NCI-H128 (cell line): ENCODE results near the gene AP3M1.

Experiments
- DNase-seq: peaks from one replicate; lab custom pipeline; 2025; ENCODE audit not compliant: unreplicated experiment; lab: John Stamatoyannopoulos, UW

The AP3M1 gene

DNA sequence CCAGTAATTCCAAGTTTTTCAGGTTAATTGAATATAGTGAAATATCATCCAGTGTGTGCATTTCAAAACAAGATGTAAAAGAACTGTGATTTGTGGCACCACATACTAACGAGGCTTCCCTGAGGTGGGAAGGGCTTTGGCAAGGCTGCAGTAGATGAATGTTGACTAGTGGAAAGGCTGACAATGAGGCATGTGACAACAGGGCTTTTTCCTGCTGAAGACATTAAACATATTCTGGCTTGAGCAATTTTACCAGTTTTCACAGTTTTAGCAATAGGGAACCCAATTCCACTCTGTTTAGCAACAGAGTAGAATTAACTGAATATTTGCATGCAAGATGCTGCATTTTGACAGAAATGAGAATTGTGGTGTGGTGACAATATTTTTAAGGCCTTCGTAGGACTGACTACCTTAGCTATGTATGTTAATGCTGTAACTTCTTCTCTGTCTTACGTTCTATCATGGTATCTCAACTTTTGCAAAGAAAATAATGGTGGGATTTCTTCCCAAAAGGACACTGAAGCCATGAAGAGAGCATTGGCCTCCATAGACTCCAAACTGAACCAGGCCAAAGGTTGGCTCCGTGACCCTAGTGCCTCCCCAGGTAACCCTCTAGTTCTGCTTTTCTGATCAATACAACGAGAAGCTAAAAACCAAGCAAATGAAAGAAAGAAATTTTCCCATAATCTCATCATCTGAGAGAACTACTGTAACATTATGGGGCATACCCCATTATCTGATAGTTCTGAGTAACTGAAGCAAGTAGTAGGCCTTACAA is 68.5 kb downstream of the AP3M1 start:
- no peak for DNase-seq

GRCh38 chr10:74081192-74081803 is 69.3 kb downstream of the AP3M1 start:
- no peak for DNase-seq

DNA sequence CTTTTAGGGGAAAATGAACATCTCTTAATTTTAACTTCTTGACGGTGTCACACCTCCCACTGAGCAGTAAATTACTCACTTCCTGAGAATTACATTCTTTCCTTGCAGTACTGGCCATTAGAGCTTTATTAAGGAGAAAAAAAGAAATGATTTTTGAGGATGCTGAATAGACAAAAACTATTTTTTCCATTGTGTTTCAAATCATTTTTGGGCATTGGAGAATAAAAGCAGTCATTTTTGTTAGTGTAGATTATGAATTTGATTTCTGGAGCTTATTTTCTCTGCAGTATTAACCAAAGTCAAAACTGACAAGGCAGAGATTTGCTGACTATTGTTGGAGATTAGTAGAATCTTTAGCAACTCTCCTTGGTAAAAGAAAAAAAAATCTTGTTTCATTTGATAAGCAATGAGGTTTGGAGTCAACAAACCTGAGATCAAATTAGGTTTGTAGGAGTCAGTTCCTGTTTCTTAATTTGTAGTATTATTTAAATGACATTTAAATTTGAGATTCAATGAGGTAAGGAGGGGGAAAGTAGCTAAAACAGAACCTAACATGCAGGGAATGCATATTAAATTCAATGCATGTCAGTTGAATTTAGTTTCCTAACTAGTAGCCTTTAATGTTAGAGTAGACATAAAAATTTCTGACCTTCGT is 70.6 kb downstream of the AP3M1 start:
- no peak for DNase-seq

GRCh38 chr10:74079028-74079935 is 71.3 kb downstream of the AP3M1 start:
- no peak for DNase-seq

GRCh38 chr10:74078037-74078436 is 72.6 kb downstream of the AP3M1 start:
- DNase-seq, result no peak

DNA sequence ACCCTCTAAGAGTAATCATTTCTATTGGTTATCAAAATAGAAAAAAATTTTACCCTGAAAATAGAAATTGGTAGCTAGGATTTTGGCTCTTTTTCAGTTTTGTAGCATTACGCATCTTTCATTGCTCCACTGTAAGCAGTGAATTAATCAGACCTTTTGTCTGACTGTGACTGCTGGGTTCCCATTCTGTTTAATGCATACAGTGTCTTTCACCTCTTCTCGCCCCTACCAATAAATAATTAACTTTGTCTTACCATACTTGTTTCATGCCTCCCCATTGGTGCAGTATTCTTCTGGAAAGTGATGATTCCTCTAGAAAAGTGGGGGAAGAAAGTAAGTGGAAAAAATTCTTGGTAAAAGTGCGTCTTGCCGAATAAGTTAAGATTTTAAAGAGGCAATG is 73.2 kb downstream of the AP3M1 start:
- no peak for DNase-seq

GRCh38 chr10:74076961-74077360 is 73.7 kb downstream of the AP3M1 start:
- no peak for DNase-seq

- DNase-seq, result no peak
Observed at GRCh38 chr10:74075906-74076305, 74.7 kb downstream of the AP3M1 start.

DNA sequence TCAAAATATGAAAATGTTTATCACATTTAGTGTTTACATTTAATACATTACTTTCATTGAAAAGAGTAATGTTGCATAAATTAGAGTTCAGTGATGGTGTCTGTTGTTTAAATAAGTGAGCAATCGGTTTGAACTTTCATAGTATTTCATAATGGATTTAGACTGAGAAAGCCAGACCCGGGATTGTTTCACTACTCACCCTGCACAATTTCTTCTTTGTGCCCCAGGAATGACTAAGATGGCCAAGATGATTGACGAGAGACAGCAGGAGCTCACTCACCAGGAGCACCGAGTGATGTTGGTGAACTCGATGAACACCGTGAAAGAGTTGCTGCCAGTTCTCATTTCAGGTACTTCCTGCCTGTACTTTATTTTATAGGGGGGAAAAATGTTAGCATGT is 78.1 kb downstream of the AP3M1 start:
- no peak for DNase-seq

GRCh38 chr10:74071157-74071556 is 79.5 kb downstream of the AP3M1 start:
- no peak for DNase-seq
